ENCODE data around the gene LGALSL. TPM values are rescaled to one million over a fixed set of nuclear protein-coding genes. Genes with fewer than 3 reads are reported as not detected.

Gene LGALSL
- total RNA-seq, 1 donor from 2014 or later, result 22.6 TPM

GRCh38 chr2:64466478-64467085, 12.6 kb downstream of the LGALSL start:
- H3K4me1 Mint-ChIP-seq (ENCODE audit: low read depth), result peaks cover 4% of the 10 kb centered on the region
- no peaks in the 10 kb centered on the region for H3K36me3 Mint-ChIP-seq (ENCODE audit: insufficient read depth)
- no peak for TF ChIP-seq CTCF (IDR thresholded peaks at IDR 0.05; ENCODE audit: unreplicated experiment)
- no peak for DNase-seq (ENCODE audit: low spot score, unreplicated experiment)
- peak overlapping the region; percentile 59 for H3K27ac Mint-ChIP-seq
- no peaks in the 10 kb centered on the region for H3K27me3 Mint-ChIP-seq
- H3K4me3 Mint-ChIP-seq (ENCODE audit: low read depth), result no peak overlapping the region
- H3K9me3 Mint-ChIP-seq (ENCODE audit: low read depth), result no peaks in the 10 kb centered on the region

GRCh38 chr2:64467096-64467843, 13.3 kb downstream of the LGALSL start:
- Mint-ChIP-seq H3K36me3 (ENCODE audit: insufficient read depth) (no peaks in the 10 kb centered on the region), H3K27me3 (no peaks in the 10 kb centered on the region), H3K4me3 (ENCODE audit: low read depth) (no peak overlapping the region), H3K4me1 (ENCODE audit: low read depth) (peaks cover 4% of the 10 kb centered on the region), H3K9me3 (ENCODE audit: low read depth) (no peaks in the 10 kb centered on the region), H3K27ac (no peak overlapping the region)
- no peak for DNase-seq (ENCODE audit: low spot score, unreplicated experiment)
- no peak for TF ChIP-seq CTCF (IDR thresholded peaks at IDR 0.05; ENCODE audit: unreplicated experiment)

- no peak for TF ChIP-seq CTCF (IDR thresholded peaks at IDR 0.05; ENCODE audit: unreplicated experiment)
- Mint-ChIP-seq H3K4me3 (ENCODE audit: low read depth) (no peak overlapping the region), H3K4me1 (ENCODE audit: low read depth) (peaks cover 4% of the 10 kb centered on the region), H3K9me3 (ENCODE audit: low read depth) (no peaks in the 10 kb centered on the region), H3K27me3 (no peaks in the 10 kb centered on the region), H3K36me3 (ENCODE audit: insufficient read depth) (no peaks in the 10 kb centered on the region), H3K27ac (no peak overlapping the region)
- DNase-seq (ENCODE audit: low spot score, unreplicated experiment), result no peak
These were observed 15.3 kb downstream of the LGALSL start for GRCh38 chr2:64469261-64469660.

GRCh38 chr2:64470071-64470470, 16.1 kb downstream of the LGALSL start:
- Mint-ChIP-seq H3K27ac (no peak overlapping the region), H3K9me3 (ENCODE audit: low read depth) (no peaks in the 10 kb centered on the region), H3K27me3 (no peaks in the 10 kb centered on the region), H3K36me3 (ENCODE audit: insufficient read depth) (no peaks in the 10 kb centered on the region), H3K4me3 (ENCODE audit: low read depth) (no peak overlapping the region), H3K4me1 (ENCODE audit: low read depth) (peaks cover 4% of the 10 kb centered on the region)
- TF ChIP-seq CTCF (IDR thresholded peaks at IDR 0.05; ENCODE audit: unreplicated experiment), result no peak
- DNase-seq (ENCODE audit: low spot score, unreplicated experiment), result no peak

- no peak for DNase-seq (ENCODE audit: low spot score, unreplicated experiment)
- Mint-ChIP-seq H3K9me3 (ENCODE audit: low read depth) (no peaks in the 10 kb centered on the region), H3K4me3 (ENCODE audit: low read depth) (no peak overlapping the region), H3K4me1 (ENCODE audit: low read depth) (peaks cover 4% of the 10 kb centered on the region), H3K36me3 (ENCODE audit: insufficient read depth) (no peaks in the 10 kb centered on the region), H3K27ac (no peak overlapping the region), H3K27me3 (no peaks in the 10 kb centered on the region)
- TF ChIP-seq CTCF (IDR thresholded peaks at IDR 0.05; ENCODE audit: unreplicated experiment), result no peak
These were observed 16.9 kb downstream of the LGALSL start for GRCh38 chr2:64470766-64471295.
